Breast epithelium (tissue), 3 donors: ENCODE data around the gene PC.

Experiments
- CTCF ChIP-seq, 3 donors: fragments of 450-650 bp; IDR thresholded peaks; one replicate each; pipeline ENCODE4 v1.5.1; 2016 to 2017; ENCODE audit warnings: antibody characterized with exemption in 3 of 3, mild to moderate bottlenecking in 3 of 3, moderate library complexity in 3 of 3
- POLR2AphosphoS5 ChIP-seq, 3 donors: sonication (generic); formaldehyde crosslinking; IDR thresholded peaks; one replicate each; pipeline ENCODE4 v1.6.1; 2017; ENCODE audit warnings: antibody characterized with exemption in 3 of 3

- TF ChIP-seq CTCF (IDR thresholded peaks at IDR 0.05) (no peak), POLR2AphosphoS5 (IDR thresholded peaks at IDR 0.05) (no peak)
Measured at GRCh38 chr11:66864924-66865697, 93.1 kb downstream of the PC start.
